Heart right ventricle (tissue), 16 donors: Measurements from ENCODE around the gene STX18. TPM values are rescaled to one million over a fixed set of nuclear protein-coding genes. Genes with fewer than 3 reads are reported as not detected.

Experiments used
- ATAC-seq, 8 donors: fragments of 200-7000 bp; cut with Tn5 transposase; one replicate each; pipeline ENCODE4 v1.9.1; 2020; ENCODE audit warnings: mild to moderate bottlenecking in 8 of 8, moderate library complexity in 8 of 8, moderate number of reproducible peaks in 1 of 8
- DNase-seq, 2 donors: peaks; one replicate each; pipeline ENCODE4 v3.0.0-alpha.2; 2020
- H3K27ac ChIP-seq, 10 donors: fragments of 200-600 bp; sonication (generic) in 2 of 10; one replicate each; pipeline versions ENCODE4 v1.5.0 to v1.8.0; 2020 to 2022; ENCODE audit warnings: mild to moderate bottlenecking in 3 of 10
- H3K27me3 ChIP-seq, 7 donors: fragments of 200-600 bp; one replicate each; pipeline ENCODE4 v1.8.0; 2021 to 2022; ENCODE audit warnings: mild to moderate bottlenecking in 2 of 7
- H3K36me3 ChIP-seq, 9 donors: fragments of 200-600 bp; sonication (generic) in 1 of 9; one replicate each; pipeline versions ENCODE4 v1.5.0 to v1.8.0; 2020 to 2022; ENCODE audit warnings: mild to moderate bottlenecking in 2 of 9
- H3K4me1 ChIP-seq, 9 donors: fragments of 200-600 bp; sonication (generic) in 1 of 9; one replicate each; pipeline versions ENCODE4 v1.5.0 to v1.8.0; 2020 to 2022; ENCODE audit warnings: mild to moderate bottlenecking in 4 of 9
- H3K4me3 ChIP-seq, 10 donors: fragments of 200-600 bp; sonication (generic) in 2 of 10; one replicate each; pipeline versions ENCODE4 v1.5.0 to v1.8.0; 2020 to 2022; ENCODE audit warnings: mild to moderate bottlenecking in 7 of 10, moderate library complexity in 2 of 10
- H3K9me3 ChIP-seq, 11 donors: fragments of 200-600 bp in 10 of 11; sonication (generic) in 2 of 11; one replicate each; pipeline versions ENCODE4 v1.5.0 to v1.8.0; 2013 to 2022; ENCODE audit warnings: mild to moderate bottlenecking in 2 of 11, control low read depth in 1 of 11, moderate library complexity in 1 of 11
- CTCF ChIP-seq, 9 donors: fragments of 200-600 bp; sonication (generic) in 2 of 9; IDR thresholded peaks; one replicate each; pipeline versions ENCODE4 v1.5.0 to v1.8.0; 2021 to 2022; ENCODE audit warnings: antibody characterized with exemption in 9 of 9, mild to moderate bottlenecking in 5 of 9, moderate library complexity in 1 of 9
- WGBS, 2 donors: extraction: QIAGEN DNeasy Blood & Tissue Kit; methylation state at CpG; one replicate each; pipeline ENCODE4 v1.1.7; 2013; ENCODE audit warnings: inconsistent platforms in 1 of 2; 5-methylcytosine and 5-hydroxymethylcytosine counted together
- intact Hi-C, 10 donors: fragments of 100-400 bp; cut with DNase I; formaldehyde crosslinking; loops; one replicate each; pipeline versions ENCODE4 v1.11.1 to v1.14.2; 2022
- polyA plus RNA-seq, 2 donors: library from polyadenylated mRNA; stranded (reverse); fragments of 200-250 nt; gene quantifications; one replicate each; pipeline ENCODE4 v1.2.3, GENCODE V29; 2013
- total RNA-seq, 10 donors: library from RNA; stranded (reverse); fragmentation: NEBNext Ultra II Directional in 3 of 10; extraction: Animal tissue kit (Norgen Biotek cat#: 25700) in 3 of 10; gene quantifications; one replicate each; pipeline versions ENCODE4 v1.2.1 to v1.2.4, GENCODE V29; 2021 to 2023
- donor health status: Arrhythmogenic right ventricular cardiomyopathy.
- donor health status: ischemic (EF 13 %, LVEDD 7.1; RV severe dilation, severe dysfunction).
- donor health status: healthy with polysubstance abuse.
- donor health status: DM: no; HTN: yes; CAD: no.
- donor health status: DM: no; HTN: no; CAD: no.
- donor health status: ischemic (EF 25% LVEDD 6.9; RV normal size, moderate dysfunction).
- donor health status: ischemic (EF 25% LVEDD 5.7; RV mildly dilated, moderate dysfunction).
- donor health status: healthy.
- donor health status: DM: yes; HTN: yes; CAD: no.
- donor health status: Ischemic cardiomyopathy.
- donor health status: ischemic (EF 35%, LVEDD 5.7; RV mildly dilated, moderate dysfunction).
- donor health status: nonischemic (EF 11% LVEDD 7.7; RV severe dilation, severe dysfunction).
- donor health status: DM: yes; HTN: yes; CAD: no.
- donor health status: PGD.
- donor health status: ischemic (EF 29% LVEDD 5.4; RV normal size, mild dysfunction).
- donor health status: nonischemic (EF 23%, LVEDD 6.1; RV moderate dilation, normal function).

The STX18 gene
- total and polyA plus RNA-seq, 12 donors, result 13.5 to 24.5 (median 18.2) TPM

DNA sequence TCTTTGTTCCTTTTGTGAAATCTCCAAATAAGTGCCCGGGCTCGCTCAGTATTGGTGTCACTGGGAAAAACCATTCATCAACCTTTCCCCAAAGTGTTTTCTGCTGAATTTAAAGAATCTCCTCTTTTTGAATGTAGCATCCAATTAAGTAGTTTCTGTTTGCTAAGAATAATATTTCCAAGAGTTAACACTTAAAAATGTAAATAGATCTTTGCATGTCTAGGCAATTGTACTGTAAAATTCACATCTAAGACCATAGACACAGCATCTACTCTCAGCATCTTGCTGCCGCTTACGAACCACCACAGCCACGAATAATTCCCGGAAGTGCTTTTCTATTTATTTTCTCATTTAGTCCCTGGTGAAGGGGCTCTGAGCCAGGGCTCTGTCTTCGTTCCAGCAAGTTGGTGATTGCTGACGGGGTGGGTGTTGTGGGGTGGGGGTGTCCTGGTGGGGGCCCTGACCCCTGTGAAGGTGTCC lies 153.5 kb downstream of the STX18 start:
- no peaks in the 10 kb centered on the region for H3K9me3 ChIP-seq
- ATAC-seq, result no peak
- peaks cover 0 to 37% (median 28%) of the 10 kb centered on the region in 9 donors for H3K4me1 ChIP-seq
- peak overlapping the region in 5 of 10 donors; percentile 47 to 65 (median 56) for H3K4me3 ChIP-seq
- TF ChIP-seq CTCF (IDR thresholded peaks at IDR 0.05), result no peak
- peaks cover 4 to 83% (median 60%) of the 10 kb centered on the region in 7 donors for H3K27me3 ChIP-seq
- no peak for DNase-seq
- intact Hi-C loops, result no loop called here
- 32 to 34% methylated on average over 8 of the region's 8 CpGs for WGBS, 2 donors
- no peaks in the 10 kb centered on the region for H3K36me3 ChIP-seq
- no peak overlapping the region for H3K27ac ChIP-seq

DNA sequence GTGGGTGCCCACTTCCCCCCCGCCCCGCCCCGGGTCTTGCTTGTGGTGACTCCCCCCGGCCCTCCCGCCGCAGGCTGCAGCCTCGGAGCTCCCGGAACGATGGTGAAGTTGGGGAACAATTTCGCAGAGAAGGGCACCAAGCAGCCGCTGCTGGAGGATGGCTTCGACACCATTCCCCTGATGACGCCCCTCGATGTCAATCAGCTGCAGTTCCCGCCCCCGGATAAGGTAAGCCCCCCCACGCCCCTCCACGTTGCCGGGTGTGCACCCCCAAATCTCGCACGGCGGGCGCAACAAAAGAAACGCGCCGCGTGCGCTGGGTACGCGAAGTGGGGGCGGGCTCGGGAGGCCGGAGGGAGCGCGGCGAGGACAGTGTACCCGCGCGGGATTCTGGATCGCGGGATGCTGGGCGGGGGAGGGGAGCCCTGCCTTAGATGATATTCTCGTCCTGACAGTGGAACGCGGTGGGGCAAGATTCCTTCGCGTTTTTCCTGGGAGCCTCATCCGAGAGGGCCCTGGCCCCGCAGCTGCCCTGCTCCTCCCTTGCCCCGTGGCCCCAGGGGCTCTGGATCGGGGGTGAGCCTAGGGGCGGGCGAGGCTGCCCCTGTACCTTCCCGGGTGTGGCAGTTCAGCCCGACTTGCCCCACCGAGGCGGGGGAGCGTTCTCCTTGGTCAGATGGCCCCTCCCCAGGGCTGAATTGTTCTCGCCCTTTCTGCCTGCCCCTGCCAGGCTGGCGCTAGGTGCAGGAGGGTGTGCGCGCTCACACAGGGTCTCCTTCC lies 154.1 kb downstream of the STX18 start:
- 3% methylated on average over 44 to 62 of the region's 62 CpGs for WGBS, 2 donors
- H3K27me3 ChIP-seq, result peaks cover 4 to 80% (median 62%) of the 10 kb centered on the region in 7 donors
- no peak for DNase-seq

DNA sequence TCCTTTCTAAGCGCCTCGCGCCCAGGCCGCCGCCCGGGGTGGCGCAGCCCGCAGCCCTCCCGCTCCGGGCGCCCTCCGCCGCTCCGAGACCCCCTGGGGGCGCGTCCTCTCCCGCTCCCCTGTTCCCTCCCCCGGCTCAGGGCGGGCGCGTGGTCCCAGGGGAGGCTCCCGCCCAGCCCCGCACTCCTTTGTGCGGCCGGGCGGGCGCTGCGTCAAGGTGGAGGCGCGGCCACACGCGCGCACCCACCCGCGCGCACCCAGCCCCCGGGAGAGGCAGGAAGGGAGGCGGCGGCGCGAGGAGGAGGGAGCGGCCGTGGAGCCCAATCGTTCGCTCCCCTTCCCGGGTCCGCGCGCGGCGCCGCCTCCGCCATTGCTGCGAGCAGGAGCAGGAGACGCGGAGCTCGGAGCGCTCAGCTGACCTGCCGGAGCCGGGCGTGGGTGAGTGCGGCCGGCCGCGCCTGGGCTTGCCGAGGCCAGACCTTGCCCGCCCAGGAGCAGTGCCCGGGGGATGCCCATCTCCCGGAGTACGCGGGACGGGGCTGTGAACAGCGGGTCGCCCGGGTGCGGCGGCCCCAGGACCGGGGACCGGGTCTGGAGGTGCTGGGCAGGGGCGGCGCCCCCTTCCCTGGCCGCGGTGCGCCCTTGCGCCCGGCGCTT lies 155.0 kb downstream of the STX18 start, which contains the start of gene NSG1:
TSS of gene NSG1 (plus strand) at position 367 of the 657 bp plus-strand sequence. CDS start 528 bp downstream, outside the sequence.
- Histone ChIP-seq H3K9me3 (no peaks in the 10 kb centered on the region), H3K4me3 (peak within 1 kb of the TSS; percentile 44 to 65 (median 56)), H3K4me1 (peaks cover 0 to 44% (median 28%) of the 10 kb centered on the region in 9 donors), H3K27ac (no peak within 1 kb of the TSS), H3K36me3 (no peaks in the 10 kb centered on the region), H3K27me3 (peaks cover 4 to 73% (median 59%) of the 10 kb centered on the region in 7 donors)
- peak in 1 of 2 donors; percentile 36 for DNase-seq
- 0% methylated on average over 62 to 85 of the region's 87 CpGs for WGBS, 2 donors
- peak in 7 of 8 donors; percentile 20 to 69 (median 36) for ATAC-seq
- no peak for TF ChIP-seq CTCF (IDR thresholded peaks at IDR 0.05)
- intact Hi-C loops, result no loop called here

More for the DNA sequence above, 154.1 kb downstream of the STX18 start:
- Histone ChIP-seq H3K4me1 (peaks cover 0 to 43% (median 28%) of the 10 kb centered on the region in 9 donors), H3K36me3 (no peaks in the 10 kb centered on the region), H3K27ac (no peak overlapping the region), H3K9me3 (no peaks in the 10 kb centered on the region), H3K4me3 (peak overlapping the region; percentile 44 to 65 (median 56))
- no peak for TF ChIP-seq CTCF (IDR thresholded peaks at IDR 0.05)
- intact Hi-C loops, result no loop called here
- ATAC-seq, result no peak

GRCh38 chr4:4386296-4386735 lies 155.5 kb downstream of the STX18 start:
- peaks cover 4 to 72% (median 59%) of the 10 kb centered on the region in 7 donors for H3K27me3 ChIP-seq
- H3K27ac ChIP-seq, result no peak overlapping the region
- 0 to 1% methylated on average over 36 of the region's 36 CpGs for WGBS, 2 donors
- peak overlapping the region; percentile 44 to 65 (median 56) for H3K4me3 ChIP-seq
- intact Hi-C loops, result no loop called here
- H3K36me3 ChIP-seq, result no peaks in the 10 kb centered on the region
- peaks cover 0 to 44% (median 28%) of the 10 kb centered on the region in 9 donors for H3K4me1 ChIP-seq
- DNase-seq, result no peak
- no peaks in the 10 kb centered on the region for H3K9me3 ChIP-seq
- peak in 7 of 8 donors; percentile 9 to 43 (median 28) for ATAC-seq
- no peak for TF ChIP-seq CTCF (IDR thresholded peaks at IDR 0.05)
